GM19468 (cell line): ENCODE measurements around the gene ATXN7L1.
"Not testable (repeated sequence)": the region's sequence is repeated elsewhere in the genome, so short reads cannot be mapped to it uniquely, and the experiment has no call there.

ENCODE experiments used
- ATAC-seq: cut with Tn5 transposase; IDR thresholded peaks from one replicate; pipeline ENCODE4 v1.9.1; 2021; ENCODE audit warnings: mild to moderate bottlenecking, moderate library complexity, moderate number of reproducible peaks; ENCODE audit not compliant: unreplicated experiment; ENCODE audit errors: extremely low read depth

ATXN7L1 gene

GRCh38 chr7:105862276-105862675 lies 14.1 kb downstream of the ATXN7L1 start:
- ATAC-seq, result no peak

GRCh38 chr7:105861224-105861623 lies 15.2 kb downstream of the ATXN7L1 start:
- ATAC-seq, result no peak

- no peak for ATAC-seq
These were observed 15.6 kb downstream of the ATXN7L1 start for GRCh38 chr7:105860793-105861192.

- ATAC-seq, result no peak
These were observed 19.1 kb downstream of the ATXN7L1 start for GRCh38 chr7:105857009-105857952.

GRCh38 chr7:105854498-105854897 lies 21.9 kb downstream of the ATXN7L1 start:
- no peak for ATAC-seq

- ATAC-seq, result no peak
These were observed 22.4 kb downstream of the ATXN7L1 start for GRCh38 chr7:105853931-105854419.

GRCh38 chr7:105851064-105851463 lies 25.3 kb downstream of the ATXN7L1 start:
- ATAC-seq, result no peak

- no peak for ATAC-seq
These were observed 27.1 kb downstream of the ATXN7L1 start for GRCh38 chr7:105849122-105849855.

- ATAC-seq, result no peak
These were observed 30.0 kb downstream of the ATXN7L1 start for GRCh38 chr7:105846404-105846803.

GRCh38 chr7:105844681-105845080 lies 31.7 kb downstream of the ATXN7L1 start:
- not testable (repeated sequence) for ATAC-seq

GRCh38 chr7:105841866-105842265 lies 34.5 kb downstream of the ATXN7L1 start:
- ATAC-seq, result no peak

GRCh38 chr7:105840981-105841749 lies 35.2 kb downstream of the ATXN7L1 start:
- ATAC-seq, result no peak

- no peak for ATAC-seq
These were observed 37.1 kb downstream of the ATXN7L1 start for GRCh38 chr7:105839266-105839665.

- ATAC-seq, result no peak
These were observed 37.7 kb downstream of the ATXN7L1 start for GRCh38 chr7:105838627-105839231.

- ATAC-seq, result no peak
These were observed 38.4 kb downstream of the ATXN7L1 start for GRCh38 chr7:105837765-105838626.

- no peak for ATAC-seq
These were observed 41.0 kb downstream of the ATXN7L1 start for GRCh38 chr7:105835441-105835840.

GRCh38 chr7:105831824-105832535 lies 44.4 kb downstream of the ATXN7L1 start:
- ATAC-seq, result no peak

- no peak for ATAC-seq
These were observed 45.1 kb downstream of the ATXN7L1 start for GRCh38 chr7:105831302-105831620.
